NCI-H1417 (cell line): ENCODE results near the gene PMP22.

Experiments used
- DNase-seq, 3 experiments: peaks; one replicate each; lab custom pipeline; 2025; lab: John Stamatoyannopoulos, UW

The PMP22 gene

DNA sequence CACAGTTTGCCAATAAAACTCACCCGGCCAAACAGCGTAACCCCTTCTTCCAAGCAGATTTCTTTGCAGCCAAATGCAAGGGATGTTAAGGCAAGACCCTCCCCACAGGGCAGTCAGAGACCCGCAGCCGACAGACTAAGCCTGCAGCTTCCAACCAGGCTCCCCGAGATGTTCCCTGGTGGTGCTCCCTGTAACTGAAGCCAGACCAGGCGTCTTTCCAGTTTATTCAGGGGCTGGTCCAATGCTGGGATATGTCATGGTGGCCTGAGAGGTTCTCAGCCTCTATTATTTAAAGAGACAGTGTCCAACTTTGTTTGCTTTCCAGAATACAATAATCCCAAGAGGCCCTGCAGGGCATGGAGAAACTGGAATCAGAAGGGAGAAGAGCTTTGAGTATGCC is at the start of gene PMP22:
Gene PMP22, minus strand, starts transcription at position 196 of the 400 bp plus-strand sequence. CDS start 4,599 bp downstream, outside the sequence.
- DNase-seq, result no peak

DNA sequence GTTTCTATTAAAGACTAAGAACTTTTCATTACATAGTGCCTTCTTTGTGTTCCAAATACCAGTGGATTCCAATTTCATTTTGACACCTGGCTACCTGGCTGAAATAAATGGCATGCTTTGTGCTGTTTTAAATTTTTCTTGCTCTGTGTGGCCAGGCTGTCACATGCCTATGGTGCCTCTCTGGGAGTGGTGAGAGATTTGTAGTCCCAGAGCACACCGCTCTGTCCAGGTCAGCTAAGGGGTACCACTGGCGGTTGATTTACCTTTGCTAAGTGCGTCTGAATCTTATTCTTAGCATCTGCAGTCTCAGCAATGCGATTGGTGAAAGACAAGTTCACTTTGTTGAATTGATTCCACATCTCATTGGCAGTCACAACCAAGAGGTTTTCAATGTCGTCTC is 46.9 kb upstream of the PMP22 start:
- DNase-seq, result no peak

DNA sequence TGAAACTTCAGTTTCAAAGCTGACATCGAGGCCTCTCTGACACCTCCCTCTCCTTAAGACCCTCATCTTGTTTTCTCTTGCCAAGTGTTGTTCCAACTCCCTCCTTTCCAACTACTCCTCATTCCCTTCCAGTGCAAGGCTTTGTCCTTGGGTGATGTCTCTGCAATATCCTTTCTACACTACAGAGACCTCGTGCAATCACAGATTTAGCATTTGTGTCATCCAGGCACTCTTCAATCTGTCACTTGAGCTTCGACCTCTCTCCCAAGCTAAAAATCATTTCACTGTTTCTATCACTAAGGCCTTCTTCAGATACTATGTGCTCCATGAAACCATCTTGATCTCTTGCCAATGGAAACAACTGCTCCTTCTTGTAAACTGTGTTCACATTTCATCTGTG is 44.7 kb upstream of the PMP22 start:
- no peak for DNase-seq

DNA sequence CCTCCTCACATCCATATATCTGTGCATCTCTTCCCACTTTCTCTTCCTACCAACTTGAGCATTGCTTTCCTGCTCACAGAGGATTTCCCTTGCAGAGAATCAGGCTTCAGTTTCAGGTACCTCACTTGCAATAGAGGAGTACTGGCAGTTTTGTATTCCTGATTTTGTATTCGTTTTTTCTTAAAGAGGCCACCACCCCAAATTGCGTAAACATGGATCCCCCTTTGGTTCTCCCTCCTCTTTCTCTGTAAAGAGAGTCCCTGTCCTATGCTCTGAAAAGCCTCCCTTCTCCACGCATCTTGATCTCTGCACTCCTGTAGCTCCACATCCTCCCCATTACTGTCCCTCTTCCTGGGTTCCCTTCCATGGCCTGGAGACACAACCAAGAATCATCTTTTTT is 44.1 kb upstream of the PMP22 start:
- DNase-seq, result no peak

DNA sequence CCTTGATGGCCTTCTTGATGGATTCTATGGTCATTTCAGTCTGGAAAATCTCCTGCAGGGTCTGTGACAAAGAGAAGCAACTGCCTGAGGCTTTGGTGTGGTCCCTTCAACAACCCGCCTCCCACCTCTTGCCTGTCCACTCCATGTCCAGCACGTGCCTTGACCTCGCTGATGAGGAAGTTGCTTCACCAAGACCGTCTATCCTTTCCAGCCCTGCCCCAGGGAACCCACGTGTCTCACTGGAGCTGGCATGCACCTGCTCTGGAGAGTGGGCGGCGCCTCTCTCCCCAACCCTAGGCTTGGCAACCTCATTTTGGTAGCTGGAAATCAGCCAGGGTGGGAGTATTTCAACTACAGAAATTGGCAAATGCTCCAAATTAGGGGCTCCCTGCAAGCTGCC is 43.6 kb upstream of the PMP22 start:
- DNase-seq, result no peak

- no peak for DNase-seq
These were observed 42.6 kb upstream of the PMP22 start for GRCh38 chr17:15307710-15308111.

DNA sequence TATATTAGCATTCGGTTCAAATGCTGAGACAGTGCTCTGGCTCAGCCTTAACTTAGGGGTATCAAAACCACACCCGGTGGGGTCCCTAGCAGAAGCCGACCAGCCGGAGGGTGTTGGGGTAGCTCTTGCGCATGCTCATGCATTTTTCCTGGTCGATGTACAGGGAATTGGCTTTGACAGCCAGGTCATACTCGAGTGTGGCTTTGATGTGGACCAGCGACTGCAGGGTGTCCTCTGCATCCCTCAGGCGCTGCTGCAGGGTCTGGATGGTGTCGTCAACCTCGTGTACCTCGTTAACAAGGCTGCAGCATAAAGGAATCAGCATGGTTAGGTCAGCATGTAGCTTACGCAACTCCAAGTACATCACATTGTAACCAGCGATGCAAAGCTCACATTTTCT is 38.7 kb upstream of the PMP22 start:
- DNase-seq, result no peak

DNA sequence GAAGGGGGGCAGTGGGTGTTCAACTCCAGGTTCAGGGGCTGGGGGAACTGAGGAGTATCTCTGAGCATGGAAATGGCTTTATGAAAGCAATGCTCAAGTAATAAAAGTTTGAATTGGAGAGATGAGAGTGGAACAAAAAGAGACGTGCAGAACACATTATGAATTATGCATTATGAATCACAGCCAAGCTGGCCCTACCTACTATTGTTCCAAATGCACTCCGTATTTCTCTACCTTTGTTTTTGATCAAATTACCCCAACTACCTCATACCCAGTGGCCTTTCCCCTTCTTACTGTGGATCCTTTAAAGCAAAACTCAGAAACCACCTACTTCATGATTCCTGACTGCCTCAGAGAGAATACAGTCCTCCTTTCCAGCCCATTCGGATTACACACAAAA is 38.1 kb upstream of the PMP22 start:
- DNase-seq, result no peak

- no peak for DNase-seq
These were observed 36.7 kb upstream of the PMP22 start for GRCh38 chr17:15301845-15302244.

DNA sequence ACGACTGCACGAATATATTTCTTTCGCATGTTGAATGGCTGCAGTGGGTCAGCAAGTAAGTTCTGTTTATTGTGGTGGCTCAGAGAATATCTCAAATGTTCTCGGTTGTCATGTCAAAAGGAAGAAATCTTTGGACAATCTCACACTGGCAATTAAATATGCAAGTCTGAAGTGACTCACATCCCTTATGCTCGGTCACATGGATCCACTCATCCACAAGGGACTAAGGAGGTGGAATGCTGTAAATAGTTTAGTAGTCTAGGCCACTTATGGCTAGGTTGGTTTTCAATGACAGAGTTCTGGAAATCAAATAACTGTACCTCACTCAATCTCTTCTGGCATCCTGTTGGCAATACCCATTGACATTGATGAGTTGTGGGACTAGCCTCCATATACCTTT is 33.0 kb upstream of the PMP22 start:
- DNase-seq, result no peak

DNA sequence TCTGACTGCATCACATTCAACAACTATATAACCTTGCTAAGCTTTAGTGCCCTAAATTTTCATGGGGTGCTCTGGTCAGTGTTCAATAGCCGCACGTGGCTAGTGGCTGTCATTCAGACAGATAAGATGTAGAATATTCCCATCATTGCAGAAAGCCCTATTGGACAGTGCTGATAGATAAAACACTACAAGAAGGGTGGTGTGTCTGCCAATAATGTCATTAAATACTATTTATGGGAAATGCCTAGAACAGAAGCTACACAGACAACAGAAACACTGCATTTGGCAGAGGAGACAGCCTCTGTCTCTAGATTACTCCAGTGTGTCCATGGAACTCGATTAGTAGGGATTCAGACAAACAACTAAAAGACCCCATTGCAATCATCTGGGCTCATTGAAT is 28.4 kb upstream of the PMP22 start:
- no peak for DNase-seq

DNA sequence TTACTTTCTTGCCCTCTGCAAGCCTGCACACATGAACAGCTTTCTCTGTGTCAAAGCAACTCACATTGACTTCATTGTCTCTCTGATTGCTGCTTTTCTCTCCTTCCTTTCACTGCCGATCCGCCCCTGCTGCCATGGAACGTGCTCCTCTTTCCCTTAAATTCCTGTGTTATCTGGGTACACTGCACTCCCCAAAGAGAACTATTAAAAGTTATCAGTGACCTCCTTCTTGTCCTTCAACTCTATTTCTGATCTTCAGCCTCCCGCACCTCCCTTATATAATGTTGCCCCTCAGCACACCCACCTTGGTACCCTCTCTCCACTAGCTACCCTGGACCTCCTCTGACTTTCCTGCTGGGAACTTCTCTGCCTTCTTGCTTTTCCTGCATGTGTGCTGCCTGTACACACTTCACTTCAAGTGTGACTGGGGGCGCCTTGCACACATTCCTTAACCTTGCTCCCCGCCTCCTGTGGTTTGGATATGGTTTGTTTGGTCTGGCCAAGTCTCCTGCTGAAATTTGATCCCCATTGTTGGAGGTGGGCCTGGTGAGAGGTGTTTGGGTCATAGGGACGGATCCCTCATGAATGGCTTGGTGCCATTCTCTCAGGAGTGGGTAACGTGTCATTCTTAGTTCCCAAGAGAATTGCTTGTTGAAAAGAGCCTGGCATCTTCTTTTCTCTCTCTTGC is 26.7 kb upstream of the PMP22 start:
- no peak for DNase-seq

DNA sequence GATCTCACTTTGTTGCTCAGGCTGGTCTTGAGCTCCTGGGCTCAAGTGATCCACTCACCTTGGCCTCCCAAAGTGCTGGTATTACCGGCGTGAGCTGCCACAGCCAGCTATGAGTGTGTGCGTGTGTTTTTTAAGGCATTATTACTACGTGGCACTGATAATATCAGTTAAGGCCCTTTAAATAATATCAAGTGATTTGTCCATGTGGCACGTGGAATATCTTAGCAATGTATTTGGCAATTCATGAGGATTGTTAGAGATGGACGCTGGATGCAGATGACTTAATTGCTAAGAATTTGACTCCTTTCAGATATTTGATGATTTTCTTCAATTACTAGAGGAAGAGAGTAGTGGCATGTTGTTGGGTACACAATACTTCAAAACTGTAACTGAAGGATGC is 25.5 kb upstream of the PMP22 start:
- DNase-seq, result no peak

DNA sequence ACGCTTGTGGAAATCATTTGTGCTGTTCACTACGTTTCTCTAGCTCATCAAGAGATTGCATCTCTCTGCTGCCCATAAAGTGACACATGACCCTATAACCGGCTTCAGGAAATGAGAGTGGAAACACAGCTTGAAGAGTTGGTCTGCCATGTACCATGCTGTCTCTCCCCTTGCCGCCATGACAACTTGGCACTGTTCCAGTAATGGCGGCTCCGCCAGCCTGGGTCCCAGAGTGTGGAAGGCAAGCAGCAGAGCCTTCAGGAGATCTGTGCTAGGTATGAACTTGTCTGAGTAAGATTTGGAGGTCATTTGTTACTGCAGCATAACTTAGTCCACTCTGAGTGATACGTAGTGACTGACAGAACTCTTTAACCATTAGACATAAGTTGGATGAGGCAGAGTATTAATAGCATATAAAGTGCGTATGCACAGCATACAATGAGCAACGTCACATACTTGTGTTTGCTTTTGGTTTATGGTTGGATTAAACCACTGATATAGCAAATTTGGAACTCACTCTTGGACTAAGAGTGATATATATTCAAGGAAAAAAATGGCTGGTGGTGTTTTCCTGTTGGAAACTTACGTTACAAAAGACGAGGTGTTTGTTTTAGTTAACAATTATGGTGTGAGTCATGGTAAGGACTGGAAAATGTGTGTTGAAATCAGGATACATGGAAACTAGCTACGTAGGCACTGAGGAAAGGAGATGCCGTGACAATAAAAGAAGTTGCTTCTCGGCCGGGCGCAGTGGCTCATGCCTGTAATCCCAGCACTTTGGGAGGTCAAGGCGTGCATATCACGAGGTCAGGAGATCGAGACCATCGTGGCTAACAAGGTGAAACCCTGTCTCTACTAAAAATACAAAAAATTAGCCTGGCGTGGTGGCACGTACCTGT is 24.4 kb upstream of the PMP22 start:
- DNase-seq, result peak in 2 of 3 experiments; percentile 2 to 51

- no peak for DNase-seq
These were observed 23.7 kb upstream of the PMP22 start for GRCh38 chr17:15288859-15289258.

- DNase-seq, result no peak
These were observed 22.6 kb upstream of the PMP22 start for GRCh38 chr17:15287538-15288267.

- no peak for DNase-seq
These were observed 20.3 kb upstream of the PMP22 start for GRCh38 chr17:15285466-15285865.

GRCh38 chr17:15284537-15284936 is 19.4 kb upstream of the PMP22 start:
- DNase-seq, result no peak

- DNase-seq, result no peak
These were observed 19.0 kb upstream of the PMP22 start for GRCh38 chr17:15284107-15284506.

- no peak for DNase-seq
These were observed 16.8 kb upstream of the PMP22 start for GRCh38 chr17:15281909-15282308.

DNA sequence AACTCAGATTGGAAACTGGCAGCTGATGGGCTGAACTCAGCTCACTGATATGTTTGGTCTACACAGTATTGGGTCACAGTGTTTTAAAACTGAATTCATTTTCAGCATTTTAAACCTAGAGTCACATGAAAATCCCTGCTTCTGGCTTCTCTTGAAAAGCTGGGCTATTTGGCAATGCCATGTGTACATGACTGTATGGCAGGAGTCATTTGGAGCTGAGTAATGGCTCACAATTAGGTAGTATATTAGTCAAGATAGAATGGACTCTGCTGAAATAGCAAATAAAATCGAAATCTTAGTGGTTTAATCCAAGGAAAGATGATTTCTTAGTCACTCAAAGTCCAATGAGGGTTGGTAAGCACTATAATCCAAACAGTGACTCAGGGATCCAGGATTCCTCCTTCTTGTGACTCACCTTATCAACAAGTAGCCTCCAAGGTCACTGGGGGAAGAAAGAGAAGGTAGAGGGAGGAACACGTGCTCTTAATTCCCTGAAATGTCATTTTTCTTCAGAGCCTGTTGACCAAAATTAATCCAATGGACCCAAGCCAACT is 13.9 kb upstream of the PMP22 start:
- no peak for DNase-seq

DNA sequence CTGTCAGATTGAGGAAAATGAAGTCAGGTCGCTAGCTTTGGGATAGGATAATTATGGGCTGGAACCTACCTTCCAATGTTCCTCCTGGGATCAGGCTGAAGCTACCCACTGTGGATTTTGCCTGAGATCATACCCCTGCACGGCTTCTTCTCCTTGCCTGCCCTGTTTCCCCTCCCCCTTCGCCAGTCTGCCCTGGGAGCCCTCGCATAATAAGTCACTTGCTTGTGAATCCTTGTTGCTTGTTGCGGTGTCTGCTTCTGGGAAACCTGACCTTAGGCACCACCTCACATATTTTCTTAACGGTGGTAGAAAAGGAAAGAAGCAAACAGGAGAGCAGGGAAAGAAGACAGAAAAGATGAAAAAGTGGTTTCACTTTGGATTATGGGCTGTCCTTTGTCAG is 13.3 kb upstream of the PMP22 start:
- peak in 1 of 3 experiments; percentile 2 for DNase-seq
